Tibial artery (tissue), 4 donors: ENCODE results near the gene PPP1R12C.

Experiments
- DNase-seq, 2 donors: peaks; one replicate each; pipeline ENCODE4 v3.0.0-alpha.2; 2019
- H3K27ac ChIP-seq, 2 donors: fragments of 200-600 bp; sonication (generic) in 1 of 2; 1 replicate in 1 of 2; 2 replicates in 1 of 2; pipeline ENCODE4 v1.5.1; 2018 to 2019; ENCODE audit warnings: mild to moderate bottlenecking in 1 of 2
- H3K27me3 ChIP-seq, 2 donors: fragments of 200-600 bp; sonication (generic) in 1 of 2; one replicate each; pipeline versions ENCODE4 v1.5.1 to v1.6.0; 2016 to 2019
- H3K36me3 ChIP-seq, 3 donors: fragments of 200-600 bp; sonication (generic) in 2 of 3; one replicate each; pipeline ENCODE4 v1.5.1; 2016 to 2019; ENCODE audit warnings: mild to moderate bottlenecking in 2 of 3
- H3K4me1 ChIP-seq, 4 donors: fragments of 200-600 bp; sonication (generic) in 2 of 4; 1 replicate in 3 of 4; 2 replicates in 1 of 4; pipeline ENCODE4 v1.5.1; 2016 to 2019
- H3K4me3 ChIP-seq, 2 donors: fragments of 200-600 bp; sonication (generic) in 1 of 2; 1 replicate in 1 of 2; 2 replicates in 1 of 2; pipeline ENCODE4 v1.5.1; 2018 to 2019; ENCODE audit warnings: mild to moderate bottlenecking in 2 of 2
- H3K9me3 ChIP-seq, 3 donors: fragments of 200-600 bp; sonication (generic) in 1 of 3; one replicate each; pipeline ENCODE4 v1.5.1; 2016 to 2019
- CTCF ChIP-seq, 2 experiments: fragments of 200-600 bp in 1 of 2; fragments of 450-650 bp in 1 of 2; IDR thresholded peaks; one replicate each; pipeline ENCODE4 v1.5.1; 2017 to 2019; ENCODE audit warnings: antibody characterized with exemption in 2 of 2, mild to moderate bottlenecking in 1 of 2, moderate library complexity in 1 of 2
- intact Hi-C: fragments of 100-400 bp; cut with DNase I; formaldehyde crosslinking; loops from one replicate; pipeline ENCODE4 v1.15.0; 2023; ENCODE audit warnings: low total_unique reads

Gene PPP1R12C

GRCh38 chr19:55083004-55083850 lies 34.2 kb downstream of the PPP1R12C start:
- H3K4me1 ChIP-seq: peaks cover 0 to 50% (median 39%) of the 10 kb centered on the region in 4 donors
- no peak overlapping the region for H3K4me3 ChIP-seq
- no peak for TF ChIP-seq CTCF (IDR thresholded peaks at IDR 0.05)
- H3K27me3 ChIP-seq: peaks cover 21 to 89% of the 10 kb centered on the region in 2 donors
- H3K9me3 ChIP-seq: no peaks in the 10 kb centered on the region
- intact Hi-C loops: no loop called here
- no peaks in the 10 kb centered on the region for H3K36me3 ChIP-seq
- no peak overlapping the region for H3K27ac ChIP-seq
- DNase-seq: no peak

GRCh38 chr19:55082020-55082851 lies 35.2 kb downstream of the PPP1R12C start:
- Histone ChIP-seq H3K27ac (no peak overlapping the region), H3K4me1 (peaks cover 0 to 40% (median 30%) of the 10 kb centered on the region in 4 donors), H3K36me3 (no peaks in the 10 kb centered on the region), H3K27me3 (peaks cover 21 to 92% of the 10 kb centered on the region in 2 donors), H3K4me3 (peak overlapping the region; percentile 24 to 53), H3K9me3 (no peaks in the 10 kb centered on the region)
- intact Hi-C loops: no loop called here
- no peak for DNase-seq
- no peak for TF ChIP-seq CTCF (IDR thresholded peaks at IDR 0.05)

DNA sequence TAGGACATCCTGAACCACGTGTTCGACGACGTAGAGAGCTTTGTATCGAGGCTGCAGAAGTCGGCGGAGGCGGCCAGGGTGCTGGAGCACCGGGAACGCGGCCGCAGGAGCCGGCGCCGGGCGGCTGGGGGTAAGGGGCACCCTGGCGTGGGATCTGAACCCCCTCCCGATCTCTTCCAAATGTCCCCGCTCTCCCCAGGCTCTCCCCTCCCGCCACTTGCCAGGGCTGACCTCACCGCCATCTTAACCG lies 35.7 kb downstream of the PPP1R12C start:
- Histone ChIP-seq H3K4me3 (peak overlapping the region; percentile 24 to 53), H3K27me3 (peaks cover 21 to 92% of the 10 kb centered on the region in 2 donors), H3K27ac (no peak overlapping the region), H3K4me1 (peaks cover 0 to 35% (median 25%) of the 10 kb centered on the region in 4 donors), H3K36me3 (no peaks in the 10 kb centered on the region), H3K9me3 (no peaks in the 10 kb centered on the region)
- no peak for TF ChIP-seq CTCF (IDR thresholded peaks at IDR 0.05)
- intact Hi-C loops: no loop called here
- DNase-seq: no peak

DNA sequence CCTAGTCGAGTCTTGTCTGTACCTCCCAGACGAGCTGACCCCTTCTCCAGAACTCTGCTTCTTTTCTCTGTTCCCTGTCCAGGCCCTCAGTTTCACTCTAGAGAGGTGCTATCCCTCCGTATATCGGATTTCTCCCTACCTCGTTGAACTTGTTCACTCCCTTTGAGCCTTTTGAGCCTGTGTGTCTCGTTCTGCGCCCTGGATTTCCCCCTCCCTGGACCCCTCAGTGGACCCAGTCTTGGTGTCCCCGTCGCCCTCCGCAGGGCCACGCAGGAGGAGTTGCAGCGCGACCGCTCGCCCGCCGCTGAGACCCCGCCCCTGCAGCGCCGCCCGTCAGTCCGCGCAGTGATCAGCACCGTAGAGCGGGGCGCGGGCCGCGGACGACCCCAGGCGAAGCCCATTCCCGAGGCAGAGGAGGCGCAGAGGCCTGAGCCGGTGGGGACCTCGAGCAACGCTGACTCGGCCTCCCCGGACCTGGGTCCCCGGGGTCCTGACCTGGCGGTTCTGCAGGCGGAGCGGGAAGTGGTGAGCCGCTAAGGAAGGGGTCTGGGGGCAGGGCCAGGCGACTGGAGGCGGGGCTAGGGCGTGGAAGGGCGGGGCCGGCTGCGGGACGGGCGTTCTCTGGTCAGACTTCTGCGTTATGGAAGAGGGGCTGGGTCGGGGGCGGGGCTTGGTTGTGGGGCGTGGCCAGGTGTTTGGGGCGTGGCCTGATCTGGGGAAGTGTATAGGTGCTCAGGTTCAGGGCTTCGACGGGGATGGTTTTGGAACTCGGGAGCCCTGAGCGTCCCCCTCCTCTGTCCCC lies 36.3 kb downstream of the PPP1R12C start:
- Histone ChIP-seq H3K27me3 (peaks cover 21 to 92% of the 10 kb centered on the region in 2 donors), H3K4me3 (peak overlapping the region; percentile 24 to 53), H3K27ac (no peak overlapping the region), H3K9me3 (no peaks in the 10 kb centered on the region), H3K4me1 (peaks cover 0 to 29% (median 19%) of the 10 kb centered on the region in 4 donors), H3K36me3 (no peaks in the 10 kb centered on the region)
- intact Hi-C loops: no loop called here
- no peak for DNase-seq
- no peak for TF ChIP-seq CTCF (IDR thresholded peaks at IDR 0.05)

GRCh38 chr19:55080121-55080967 lies 37.1 kb downstream of the PPP1R12C start:
- H3K27ac ChIP-seq: no peak overlapping the region
- no peaks in the 10 kb centered on the region for H3K36me3 ChIP-seq
- DNase-seq: no peak
- H3K9me3 ChIP-seq: no peaks in the 10 kb centered on the region
- intact Hi-C loops: no loop called here
- peaks cover 0 to 28% (median 19%) of the 10 kb centered on the region in 4 donors for H3K4me1 ChIP-seq
- H3K4me3 ChIP-seq: peak overlapping the region; percentile 14 to 53
- no peak for TF ChIP-seq CTCF (IDR thresholded peaks at IDR 0.05)
- H3K27me3 ChIP-seq: peaks cover 21 to 89% of the 10 kb centered on the region in 2 donors
